Hepatocyte (in vitro differentiated cells): ENCODE data around the gene PTGER3. TPM values are rescaled to one million over a fixed set of nuclear protein-coding genes. Genes with fewer than 3 reads are reported as not detected.

ENCODE experiments used
- DNase-seq: peaks from one replicate; pipeline ENCODE4 v3.0.0-alpha.2; 2016; ENCODE audit warnings: low spot score
- H2AFZ ChIP-seq: fragments of 200-600 bp; sonication (generic); 2 replicates; pipeline ENCODE4 v1.6.0; 2016; ENCODE audit warnings: antibody characterized with exemption, mild to moderate bottlenecking
- H3K27ac ChIP-seq: fragments of 200-600 bp; sonication (generic); 2 replicates; pipeline ENCODE4 v1.5.1; 2016; ENCODE audit warnings: mild to moderate bottlenecking
- H3K27me3 ChIP-seq: fragments of 200-600 bp; sonication (generic); 2 replicates; pipeline ENCODE4 v1.6.1; 2016
- H3K36me3 ChIP-seq: fragments of 200-600 bp; sonication (generic); replicated peaks from 2 replicates; pipeline ENCODE4 v1.5.1; 2016; ENCODE audit warnings: low read depth; ENCODE audit not compliant: insufficient read depth
- H3K4me1 ChIP-seq: fragments of 200-600 bp; sonication (generic); 2 replicates; pipeline ENCODE4 v1.5.1; 2016; ENCODE audit warnings: mild to moderate bottlenecking, moderate library complexity; ENCODE audit not compliant: insufficient read depth
- H3K4me2 ChIP-seq: fragments of 200-600 bp; sonication (generic); 2 replicates; pipeline ENCODE4 v1.6.0; 2016
- H3K4me3 ChIP-seq: fragments of 200-600 bp; sonication (generic); 2 replicates; pipeline ENCODE4 v1.5.1; 2016; ENCODE audit warnings: mild to moderate bottlenecking
- H3K79me2 ChIP-seq: fragments of 200-600 bp; sonication (generic); 2 replicates; pipeline ENCODE4 v1.6.0; 2017; ENCODE audit warnings: mild to moderate bottlenecking
- H3K9me2 ChIP-seq: fragments of 200-600 bp; sonication (generic); replicated peaks from 2 replicates; pipeline ENCODE4 v1.6.0; 2017; ENCODE audit warnings: mild to moderate bottlenecking; ENCODE audit not compliant: insufficient read depth
- H3K9me3 ChIP-seq: fragments of 200-600 bp; sonication (generic); 2 replicates; pipeline ENCODE4 v1.5.1; 2016; ENCODE audit warnings: low read depth, mild to moderate bottlenecking
- H4K20me1 ChIP-seq: fragments of 200-600 bp; sonication (generic); 2 replicates; pipeline ENCODE4 v1.6.0; 2016; ENCODE audit warnings: mild to moderate bottlenecking; ENCODE audit not compliant: insufficient read depth, poor library complexity, severe bottlenecking
- EZH2 ChIP-seq: fragments of 200-600 bp; sonication (generic); IDR thresholded peaks from 2 replicates; pipeline ENCODE4 v1.6.1; 2016; ENCODE audit warnings: antibody characterized with exemption, mild to moderate bottlenecking, borderline replicate concordance
- EZH2phosphoT487 ChIP-seq: fragments of 200-600 bp; sonication (generic); IDR thresholded peaks from one replicate; pipeline ENCODE4 v1.6.1; 2018; ENCODE audit warnings: antibody characterized with exemption, mild to moderate bottlenecking, low read depth, moderate library complexity; ENCODE audit not compliant: unreplicated experiment, severe bottlenecking
- WGBS: methylation state at CpG from one replicate; pipeline ENCODE4 v1.1.6; 2016; ENCODE audit warnings: low lambda C conversion rate; ENCODE audit errors: missing lambda C conversion rate; 5-methylcytosine and 5-hydroxymethylcytosine counted together
- polyA plus RNA-seq: library from polyadenylated mRNA; unstranded; fragments of >200 nt; fragmentation: Nextera tagmentation; extraction: Ambion mirVana; gene quantifications from 2 replicates; pipeline ENCODE4 v1.2.1, GENCODE V29; 2016
- total RNA-seq: library from RNA; depleted of rRNA; stranded (reverse); fragments of >200 nt; gene quantifications from 2 replicates; pipeline ENCODE4 v1.2.3, GENCODE V29; 2014
- TF ChIP-seq, protein P1 (sequence below): fragments of 200-600 bp; sonication (generic); IDR thresholded peaks from 2 replicates; pipeline ENCODE4 v1.5.1; 2016; ENCODE audit warnings: antibody characterized with exemption, mild to moderate bottlenecking; ENCODE audit not compliant: poor library complexity

Gene PTGER3
- total and polyA plus RNA-seq, 2 experiments from 2014 or later: 1.0 to 1.4 TPM

- H3K4me3 ChIP-seq: no peak overlapping the region
- no peaks in the 10 kb centered on the region for H3K9me2 ChIP-seq
- H3K9me3 ChIP-seq: no peaks in the 10 kb centered on the region
- no peaks in the 10 kb centered on the region for H3K36me3 ChIP-seq
- TF ChIP-seq EZH2phosphoT487: no peak
- no peak for TF ChIP-seq EZH2
- TF ChIP-seq, protein P1, sequence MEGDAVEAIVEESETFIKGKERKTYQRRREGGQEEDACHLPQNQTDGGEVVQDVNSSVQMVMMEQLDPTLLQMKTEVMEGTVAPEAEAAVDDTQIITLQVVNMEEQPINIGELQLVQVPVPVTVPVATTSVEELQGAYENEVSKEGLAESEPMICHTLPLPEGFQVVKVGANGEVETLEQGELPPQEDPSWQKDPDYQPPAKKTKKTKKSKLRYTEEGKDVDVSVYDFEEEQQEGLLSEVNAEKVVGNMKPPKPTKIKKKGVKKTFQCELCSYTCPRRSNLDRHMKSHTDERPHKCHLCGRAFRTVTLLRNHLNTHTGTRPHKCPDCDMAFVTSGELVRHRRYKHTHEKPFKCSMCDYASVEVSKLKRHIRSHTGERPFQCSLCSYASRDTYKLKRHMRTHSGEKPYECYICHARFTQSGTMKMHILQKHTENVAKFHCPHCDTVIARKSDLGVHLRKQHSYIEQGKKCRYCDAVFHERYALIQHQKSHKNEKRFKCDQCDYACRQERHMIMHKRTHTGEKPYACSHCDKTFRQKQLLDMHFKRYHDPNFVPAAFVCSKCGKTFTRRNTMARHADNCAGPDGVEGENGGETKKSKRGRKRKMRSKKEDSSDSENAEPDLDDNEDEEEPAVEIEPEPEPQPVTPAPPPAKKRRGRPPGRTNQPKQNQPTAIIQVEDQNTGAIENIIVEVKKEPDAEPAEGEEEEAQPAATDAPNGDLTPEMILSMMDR: no peak
- no peak overlapping the region for H2AFZ ChIP-seq
- no peak overlapping the region for H3K27ac ChIP-seq
- no peak overlapping the region for H3K4me2 ChIP-seq
- H3K27me3 ChIP-seq: no peaks in the 10 kb centered on the region
- no peaks in the 10 kb centered on the region for H3K79me2 ChIP-seq
- no peak for DNase-seq
- no peaks in the 10 kb centered on the region for H4K20me1 ChIP-seq
- 82% methylated on average over 1 of the region's 1 CpG for whole genome bisulfite sequencing
- no peaks in the 10 kb centered on the region for H3K4me1 ChIP-seq
These were observed 67.3 kb downstream of the PTGER3 start for GRCh38 chr1:70980361-70980760.

DNA sequence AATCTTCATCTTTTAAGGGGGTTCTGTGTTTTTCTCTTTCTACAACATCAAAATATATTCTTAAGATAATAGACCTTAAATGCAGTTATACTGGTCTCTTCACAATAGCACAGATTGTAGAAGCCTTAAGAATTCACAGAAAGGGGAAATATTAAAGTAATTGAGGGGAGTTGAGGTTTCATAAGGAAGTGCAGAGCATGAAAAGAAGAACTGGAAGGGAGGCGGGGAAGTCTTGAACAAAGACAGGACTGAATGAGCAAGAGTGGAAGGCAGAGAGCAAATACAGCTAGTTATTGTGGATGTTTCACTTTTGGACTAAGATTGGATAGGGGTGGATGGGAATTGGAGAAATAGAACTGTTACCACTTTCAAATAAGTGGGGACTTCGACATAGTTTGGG, 67.7 kb downstream of the PTGER3 start:
- 84% methylated on average over 2 of the region's 2 CpGs for WGBS
- TF ChIP-seq EZH2 (no peak), EZH2phosphoT487 (no peak)
- TF ChIP-seq, protein P1: no peak
- Histone ChIP-seq H4K20me1 (no peaks in the 10 kb centered on the region), H2AFZ (no peak overlapping the region), H3K36me3 (no peaks in the 10 kb centered on the region), H3K9me2 (no peaks in the 10 kb centered on the region), H3K27ac (no peak overlapping the region), H3K4me1 (no peaks in the 10 kb centered on the region), H3K4me2 (no peak overlapping the region), H3K79me2 (no peaks in the 10 kb centered on the region), H3K27me3 (no peaks in the 10 kb centered on the region), H3K9me3 (no peaks in the 10 kb centered on the region), H3K4me3 (no peak overlapping the region)
- no peak for DNase-seq

GRCh38 chr1:70979313-70979712, 68.3 kb downstream of the PTGER3 start:
- no peak overlapping the region for H3K27ac ChIP-seq
- no peaks in the 10 kb centered on the region for H3K4me1 ChIP-seq
- no peaks in the 10 kb centered on the region for H3K36me3 ChIP-seq
- no peaks in the 10 kb centered on the region for H3K79me2 ChIP-seq
- TF ChIP-seq, protein P1: no peak
- no peak for TF ChIP-seq EZH2
- H3K9me3 ChIP-seq: no peaks in the 10 kb centered on the region
- H3K4me3 ChIP-seq: no peak overlapping the region
- DNase-seq: no peak
- H4K20me1 ChIP-seq: no peaks in the 10 kb centered on the region
- WGBS: 68% methylated on average over 4 of the region's 4 CpGs
- no peak overlapping the region for H2AFZ ChIP-seq
- no peaks in the 10 kb centered on the region for H3K27me3 ChIP-seq
- H3K9me2 ChIP-seq: no peaks in the 10 kb centered on the region
- no peak overlapping the region for H3K4me2 ChIP-seq

DNA sequence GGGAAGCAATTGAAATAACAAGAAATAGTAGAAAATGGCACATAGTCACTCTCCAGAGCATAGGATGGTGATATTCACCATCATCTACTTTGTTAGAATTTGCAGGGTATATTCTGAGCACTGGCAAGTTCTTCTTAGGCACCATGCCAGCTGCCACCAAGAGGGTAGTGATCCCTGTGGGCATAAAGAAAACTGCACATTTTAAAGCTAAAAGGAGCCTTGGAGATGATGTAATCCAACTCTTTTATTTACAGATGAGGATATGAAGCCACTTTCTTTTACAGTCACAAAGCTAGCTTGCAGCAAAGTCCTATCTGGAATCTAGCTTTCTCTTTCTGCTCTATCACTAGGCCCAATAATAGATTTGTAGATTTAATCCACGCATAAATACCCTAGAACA, 69.0 kb downstream of the PTGER3 start:
- no peak overlapping the region for H3K4me3 ChIP-seq
- no peaks in the 10 kb centered on the region for H3K36me3 ChIP-seq

More for the DNA sequence above, 69.0 kb downstream of the PTGER3 start:
- no peaks in the 10 kb centered on the region for H3K9me3 ChIP-seq
- no peaks in the 10 kb centered on the region for H3K79me2 ChIP-seq
- WGBS: 100% methylated on average over 1 of the region's 1 CpG
- H2AFZ ChIP-seq: no peak overlapping the region
- TF ChIP-seq, protein P1: no peak
- TF ChIP-seq EZH2 (no peak), EZH2phosphoT487 (no peak)
- H4K20me1 ChIP-seq: no peaks in the 10 kb centered on the region
- no peak overlapping the region for H3K27ac ChIP-seq
- H3K9me2 ChIP-seq: no peaks in the 10 kb centered on the region
- H3K4me2 ChIP-seq: no peak overlapping the region
- DNase-seq: no peak
- no peaks in the 10 kb centered on the region for H3K27me3 ChIP-seq
- H3K4me1 ChIP-seq: no peaks in the 10 kb centered on the region
